ENCODE measurements around the gene IDH3G. TPM values are rescaled to one million over a fixed set of nuclear protein-coding genes. Genes with fewer than 3 reads are reported as not detected.

The IDH3G gene
- polyA plus RNA-seq, 1 donor (not counting 4 experiments of a cell fraction or from before 2014, with no cell fraction given) = 44.7 TPM

GRCh38 chrX:153813161-153813560 is 19.0 kb upstream of the IDH3G start:
- no peak overlapping the region for H3K9ac ChIP-seq (ENCODE audit: control insufficient read depth, extremely low read depth, insufficient read depth, low read length)
- peaks cover 3% of the 10 kb centered on the region for H3K27me3 ChIP-seq (ENCODE audit: control insufficient read depth, extremely low read depth, insufficient read depth, low read length)
- H3K27ac ChIP-seq (ENCODE audit: control insufficient read depth, insufficient read depth, low read length) = no peak overlapping the region
- H3K4me3 ChIP-seq (ENCODE audit: control insufficient read depth in 2 of 3, extremely low read depth in 1 of 3, insufficient read depth in 2 of 3, low read depth in 1 of 3, low read length in 3 of 3) = no peak overlapping the region
- H3K9me1 ChIP-seq (ENCODE audit: control insufficient read depth, extremely low read depth, insufficient read depth, low read length) = no peaks in the 10 kb centered on the region
- no peaks in the 10 kb centered on the region for H3K36me3 ChIP-seq (ENCODE audit: control insufficient read depth in 2 of 2, extremely low read depth in 1 of 2, insufficient read depth in 2 of 2, low read length in 2 of 2)
- no peaks in the 10 kb centered on the region for H3K79me2 ChIP-seq (ENCODE audit: control insufficient read depth, insufficient read depth, low read length)
- no peak overlapping the region for H3K4me2 ChIP-seq (ENCODE audit: control insufficient read depth, extremely low read depth, insufficient read depth, low read depth, low read length)
- no peak for DNase-seq (ENCODE audit: low read depth, low spot score)
- no peaks in the 10 kb centered on the region for H3K4me1 ChIP-seq (ENCODE audit: control insufficient read depth, extremely low read depth, insufficient read depth, low read length)
- no peaks in the 10 kb centered on the region for H4K20me1 ChIP-seq (ENCODE audit: control insufficient read depth, extremely low read depth, insufficient read depth, low read length)
- H2AFZ ChIP-seq (ENCODE audit: control insufficient read depth, low read length) = no peak overlapping the region
- no peak for FAIRE-seq
- TF ChIP-seq EZH2 (IDR thresholded peaks at IDR 0.05; ENCODE audit: low read length) = no peak
- TF ChIP-seq, protein P1, sequence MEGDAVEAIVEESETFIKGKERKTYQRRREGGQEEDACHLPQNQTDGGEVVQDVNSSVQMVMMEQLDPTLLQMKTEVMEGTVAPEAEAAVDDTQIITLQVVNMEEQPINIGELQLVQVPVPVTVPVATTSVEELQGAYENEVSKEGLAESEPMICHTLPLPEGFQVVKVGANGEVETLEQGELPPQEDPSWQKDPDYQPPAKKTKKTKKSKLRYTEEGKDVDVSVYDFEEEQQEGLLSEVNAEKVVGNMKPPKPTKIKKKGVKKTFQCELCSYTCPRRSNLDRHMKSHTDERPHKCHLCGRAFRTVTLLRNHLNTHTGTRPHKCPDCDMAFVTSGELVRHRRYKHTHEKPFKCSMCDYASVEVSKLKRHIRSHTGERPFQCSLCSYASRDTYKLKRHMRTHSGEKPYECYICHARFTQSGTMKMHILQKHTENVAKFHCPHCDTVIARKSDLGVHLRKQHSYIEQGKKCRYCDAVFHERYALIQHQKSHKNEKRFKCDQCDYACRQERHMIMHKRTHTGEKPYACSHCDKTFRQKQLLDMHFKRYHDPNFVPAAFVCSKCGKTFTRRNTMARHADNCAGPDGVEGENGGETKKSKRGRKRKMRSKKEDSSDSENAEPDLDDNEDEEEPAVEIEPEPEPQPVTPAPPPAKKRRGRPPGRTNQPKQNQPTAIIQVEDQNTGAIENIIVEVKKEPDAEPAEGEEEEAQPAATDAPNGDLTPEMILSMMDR (optimal IDR thresholded peaks at IDR 0.05 in 1 of 3, IDR thresholded peaks at IDR 0.05 in 1 of 3, conservative IDR thresholded peaks at IDR 0.05 in 1 of 3; ENCODE audit: extremely low read depth in 1 of 3, insufficient read depth in 2 of 3, low read length in 3 of 3) = no peak
- no peaks in the 10 kb centered on the region for H3K9me3 ChIP-seq (ENCODE audit: control insufficient read depth, low read depth, low read length)
- dilution Hi-C loops (cut with MboI; ENCODE audit: extremely low pct_ligation_motif_present, low sequenced_read_pairs) = no loop called here

DNA sequence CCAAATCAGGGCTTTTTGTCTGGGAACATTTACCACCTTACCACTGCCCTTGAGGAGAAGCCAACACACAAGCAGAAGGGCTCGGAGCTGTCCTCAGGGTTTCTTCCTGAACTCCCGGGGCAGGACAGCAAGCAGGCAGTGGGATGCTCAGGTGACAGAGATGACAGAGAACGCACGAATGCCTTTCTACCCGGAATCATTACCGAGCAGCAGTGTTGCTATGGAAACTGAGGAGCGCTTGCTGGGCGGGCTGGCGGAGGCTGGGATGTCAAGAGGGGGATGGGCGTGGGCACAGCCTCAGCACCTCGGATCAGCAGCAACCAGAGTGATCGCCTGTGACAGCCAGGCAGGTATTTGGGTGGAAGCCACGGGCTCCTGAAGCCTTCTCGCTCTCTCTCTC is 18.0 kb upstream of the IDH3G start:
- dilution Hi-C loops (cut with MboI; ENCODE audit: extremely low pct_ligation_motif_present, low sequenced_read_pairs) = no loop called here
- H3K4me1 ChIP-seq (ENCODE audit: control insufficient read depth, extremely low read depth, insufficient read depth, low read length) = no peaks in the 10 kb centered on the region
- DNase-seq (ENCODE audit: low read depth, low spot score) (no peak), FAIRE-seq (no peak)
- H3K79me2 ChIP-seq (ENCODE audit: control insufficient read depth, insufficient read depth, low read length) = no peaks in the 10 kb centered on the region
- H2AFZ ChIP-seq (ENCODE audit: control insufficient read depth, low read length) = no peak overlapping the region
- TF ChIP-seq, protein P1 (optimal IDR thresholded peaks at IDR 0.05 in 1 of 3, IDR thresholded peaks at IDR 0.05 in 1 of 3, conservative IDR thresholded peaks at IDR 0.05 in 1 of 3; ENCODE audit: extremely low read depth in 1 of 3, insufficient read depth in 2 of 3, low read length in 3 of 3) = no peak
- TF ChIP-seq EZH2 (IDR thresholded peaks at IDR 0.05; ENCODE audit: low read length) = no peak
- H3K9me3 ChIP-seq (ENCODE audit: control insufficient read depth, low read depth, low read length) = no peaks in the 10 kb centered on the region
- H3K9me1 ChIP-seq (ENCODE audit: control insufficient read depth, extremely low read depth, insufficient read depth, low read length) = no peaks in the 10 kb centered on the region
- H3K27me3 ChIP-seq (ENCODE audit: control insufficient read depth, extremely low read depth, insufficient read depth, low read length) = peaks cover 3% of the 10 kb centered on the region
- H3K9ac ChIP-seq (ENCODE audit: control insufficient read depth, extremely low read depth, insufficient read depth, low read length) = no peak overlapping the region
- no peak overlapping the region for H3K4me2 ChIP-seq (ENCODE audit: control insufficient read depth, extremely low read depth, insufficient read depth, low read depth, low read length)
- no peak overlapping the region for H3K4me3 ChIP-seq (ENCODE audit: control insufficient read depth in 2 of 3, extremely low read depth in 1 of 3, insufficient read depth in 2 of 3, low read depth in 1 of 3, low read length in 3 of 3)
- H3K27ac ChIP-seq (ENCODE audit: control insufficient read depth, insufficient read depth, low read length) = no peak overlapping the region
- H3K36me3 ChIP-seq (ENCODE audit: control insufficient read depth in 2 of 2, extremely low read depth in 1 of 2, insufficient read depth in 2 of 2, low read length in 2 of 2) = no peaks in the 10 kb centered on the region
- H4K20me1 ChIP-seq (ENCODE audit: control insufficient read depth, extremely low read depth, insufficient read depth, low read length) = no peaks in the 10 kb centered on the region
